Dermis blood vessel endothelial cell (primary cell): Measurements from ENCODE around the gene FFAR2. TPM values are rescaled to one million over a fixed set of nuclear protein-coding genes. Genes with fewer than 3 reads are reported as not detected.
A peak's percentile ranks its signal among the peaks of the same experiment; 100 is the strongest.
"Not testable (repeated sequence)": the region's sequence is repeated elsewhere in the genome, so short reads cannot be mapped to it uniquely, and the experiment has no call there.

Source experiments
- DNase-seq: peaks from one replicate; pipeline ENCODE4 v3.0.0; 2010
- total RNA-seq: library from RNA; depleted of rRNA; stranded (reverse); fragments of >200 nt; gene quantifications from 2 replicates; pipeline ENCODE4 v1.2.3, GENCODE V29; 2014

FFAR2 gene
- not detected in 2 replicates for total RNA-seq

DNA sequence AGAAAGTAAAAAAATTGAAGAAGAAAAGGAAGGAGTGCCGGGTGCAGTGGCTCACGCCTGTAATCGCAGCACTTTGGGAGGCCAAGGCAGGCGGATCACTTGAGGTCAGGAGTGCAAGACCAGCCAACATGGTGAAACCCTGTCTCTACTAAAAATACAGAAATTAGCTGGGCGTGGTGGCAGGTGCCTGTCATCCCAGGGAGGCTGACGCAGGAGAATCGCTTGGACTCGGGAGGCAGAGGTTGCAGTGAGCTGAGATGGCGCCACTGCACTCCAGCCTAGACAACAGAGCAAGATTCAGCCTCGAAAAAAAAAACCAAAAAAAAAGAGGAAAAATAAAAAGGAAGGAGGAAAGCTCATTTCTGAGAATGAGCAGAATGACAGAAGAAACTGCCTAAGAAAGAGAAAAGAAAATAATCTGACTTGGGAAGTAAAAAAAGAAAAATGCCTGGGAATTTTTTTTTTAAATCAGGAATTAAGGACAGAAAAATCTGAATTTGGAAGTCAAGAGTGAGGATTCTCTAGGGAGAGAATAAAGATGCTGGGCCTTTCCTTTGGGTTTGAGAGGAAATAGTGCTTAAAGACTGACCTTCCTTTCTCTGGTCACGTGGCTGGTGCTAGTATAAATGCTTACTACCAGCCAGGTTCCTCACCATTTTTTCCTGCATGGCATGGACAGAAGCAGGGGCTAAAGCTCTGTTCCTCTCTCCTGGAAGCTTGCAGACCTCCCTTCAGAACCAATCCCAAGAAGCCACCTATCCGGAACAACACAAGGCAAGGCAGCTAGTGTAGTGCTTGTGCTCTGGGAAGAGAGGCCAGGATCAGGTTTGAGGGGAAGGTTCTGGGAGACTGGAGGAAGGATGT, at the start of gene FFAR2:
Gene FFAR2 (plus strand): TSS at position 652 of the 864 bp plus-strand sequence. CDS start 1,458 bp downstream, outside the sequence.
- DNase-seq = no peak

GRCh38 chr19:35398570-35398969, 49.5 kb upstream of the FFAR2 start:
- DNase-seq = no peak

- no peak for DNase-seq
Observed at GRCh38 chr19:35399231-35399630, 48.8 kb upstream of the FFAR2 start.

- no peak for DNase-seq
Observed at GRCh38 chr19:35399948-35400772, 47.9 kb upstream of the FFAR2 start.

GRCh38 chr19:35400773-35401100, 47.3 kb upstream of the FFAR2 start:
- DNase-seq = no peak

DNA sequence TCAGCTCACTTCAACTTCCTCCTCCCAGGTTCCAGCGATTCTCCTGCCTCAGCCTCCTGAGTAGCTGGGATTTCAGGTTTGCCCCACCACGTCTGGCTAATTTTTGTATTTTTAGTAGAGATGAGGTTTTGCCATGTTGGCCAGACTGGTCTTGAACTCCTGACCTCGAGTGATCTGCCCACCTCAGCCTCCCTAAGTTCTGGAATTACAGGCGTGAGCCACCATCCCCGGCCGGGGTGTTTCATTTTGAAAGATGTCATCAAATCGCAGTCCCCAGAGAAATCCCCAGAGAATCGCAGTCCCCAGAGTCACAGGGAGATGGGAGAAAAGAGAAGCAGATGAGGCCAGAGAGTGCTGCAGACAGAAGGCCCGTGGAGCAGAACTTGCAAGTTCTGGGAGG, 46.6 kb upstream of the FFAR2 start:
- DNase-seq = not testable (repeated sequence)

DNA sequence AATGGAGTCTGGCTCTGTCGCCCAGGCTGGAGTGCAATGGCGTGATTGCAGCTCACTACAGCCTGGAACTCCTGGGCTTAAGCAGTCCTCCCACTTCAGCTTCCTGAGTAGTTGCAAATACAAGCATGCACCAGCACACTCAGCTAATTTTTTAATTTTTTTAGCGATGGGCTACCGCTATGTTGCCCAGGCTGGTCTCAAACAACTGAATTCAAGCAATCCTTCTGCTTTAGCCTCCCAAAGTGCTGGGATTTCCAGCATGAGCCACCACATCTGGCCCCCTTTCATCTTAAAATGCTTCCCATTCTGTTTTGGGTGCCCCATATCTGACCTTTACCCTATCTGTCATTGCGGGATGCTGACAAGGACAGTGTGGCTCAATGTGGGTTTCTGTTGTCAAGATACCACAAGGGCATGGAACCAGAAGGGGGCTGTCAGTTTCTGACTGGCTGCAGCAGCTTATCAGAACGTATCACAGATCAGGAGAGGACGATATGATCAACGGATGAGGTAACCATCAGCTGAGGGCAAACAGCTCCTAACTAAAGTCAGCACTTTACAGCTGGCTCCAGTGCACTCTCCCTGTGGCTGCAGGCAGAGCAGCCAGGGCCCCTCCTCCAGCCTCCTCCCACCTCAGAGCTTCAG, 44.8 kb upstream of the FFAR2 start:
- DNase-seq = no peak

GRCh38 chr19:35404879-35405622, 43.0 kb upstream of the FFAR2 start:
- DNase-seq = peak; percentile 1

GRCh38 chr19:35407619-35408018, 40.4 kb upstream of the FFAR2 start:
- no peak for DNase-seq

- DNase-seq = no peak
Observed at GRCh38 chr19:35408284-35409171, 39.5 kb upstream of the FFAR2 start.

- no peak for DNase-seq
Observed at GRCh38 chr19:35409191-35409590, 38.9 kb upstream of the FFAR2 start.

- DNase-seq = no peak
Observed at GRCh38 chr19:35410487-35410886, 37.6 kb upstream of the FFAR2 start.

DNA sequence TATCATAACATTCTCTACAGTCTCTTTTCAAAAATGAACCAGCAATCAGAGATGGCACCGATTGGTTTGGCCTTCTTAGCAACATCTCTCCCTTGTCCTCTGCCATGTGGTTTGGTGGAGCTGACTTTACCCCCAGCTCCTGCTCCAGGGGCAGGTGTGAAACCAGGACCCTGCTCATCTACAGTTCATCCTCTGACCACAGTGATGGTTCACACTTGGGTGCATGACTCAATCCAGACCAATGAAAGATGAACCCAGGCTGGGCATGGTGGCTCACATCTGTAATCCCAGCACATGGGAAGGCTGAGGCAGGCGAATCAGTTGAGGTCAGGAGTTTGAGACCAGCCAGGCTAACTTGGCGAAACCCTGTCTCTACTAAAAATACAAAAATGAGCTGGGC, 33.6 kb upstream of the FFAR2 start:
- no peak for DNase-seq

GRCh38 chr19:35416331-35416730, 31.7 kb upstream of the FFAR2 start:
- DNase-seq = no peak

GRCh38 chr19:35417278-35417677, 30.8 kb upstream of the FFAR2 start:
- DNase-seq = no peak

GRCh38 chr19:35417713-35418534, 30.1 kb upstream of the FFAR2 start:
- DNase-seq = no peak

DNA sequence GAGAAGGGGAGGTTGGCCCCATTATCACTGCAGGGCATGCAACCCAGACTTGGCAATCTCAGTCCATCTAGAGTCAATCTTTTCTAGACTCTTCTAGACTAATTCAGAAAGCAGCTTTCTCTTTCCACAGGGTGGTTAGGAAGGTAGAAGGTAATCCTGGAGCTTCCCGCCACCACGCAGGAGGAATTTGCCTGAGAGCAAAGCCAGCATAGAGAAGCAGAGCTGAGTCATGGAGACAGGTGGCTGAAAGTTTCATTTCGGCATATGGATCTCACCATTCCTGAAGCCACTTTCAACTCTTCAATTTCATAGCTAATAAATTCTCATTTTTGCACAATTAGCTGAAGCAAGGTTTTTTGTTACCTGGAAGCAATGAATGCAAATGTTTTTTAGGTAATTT, 29.0 kb upstream of the FFAR2 start:
- DNase-seq = no peak

DNA sequence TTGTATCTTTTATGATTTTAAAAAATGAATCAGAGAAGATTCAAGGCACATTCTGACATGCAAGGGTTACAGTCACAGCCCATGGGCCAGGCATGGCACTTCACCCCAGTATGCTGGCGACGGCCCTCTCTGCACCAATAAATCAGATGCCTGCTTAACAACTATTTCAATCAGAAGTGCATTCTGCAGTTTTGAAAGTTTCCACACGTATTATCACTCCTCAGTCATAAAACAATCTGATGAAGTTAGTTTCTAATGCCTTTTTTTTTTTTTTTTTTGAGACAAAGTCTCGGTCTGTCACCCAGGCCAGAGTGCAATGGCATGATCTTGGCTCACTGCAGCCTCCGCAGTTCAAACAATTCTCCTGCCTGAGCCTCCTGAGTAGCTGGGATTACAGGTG, 28.3 kb upstream of the FFAR2 start:
- no peak for DNase-seq

GRCh38 chr19:35421362-35421761, 26.7 kb upstream of the FFAR2 start:
- no peak for DNase-seq

DNA sequence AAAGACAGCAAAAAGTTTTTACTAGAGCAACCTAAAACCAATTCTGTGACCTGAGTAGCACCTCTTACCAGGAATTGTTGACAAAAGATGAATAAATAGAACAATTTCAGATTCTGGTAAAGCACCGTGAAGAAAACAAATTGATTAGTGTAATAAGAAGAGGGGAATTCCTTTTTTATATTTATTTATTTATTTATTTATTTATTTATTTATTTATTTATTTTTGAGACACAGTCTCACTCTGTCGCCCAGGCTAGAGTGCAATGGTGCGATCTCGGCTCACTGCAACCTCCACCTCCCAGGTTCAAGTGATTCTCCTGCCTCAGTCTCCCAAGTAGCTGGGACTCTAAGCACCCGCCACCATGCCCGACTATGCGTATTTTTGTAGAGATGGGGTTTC, 24.7 kb upstream of the FFAR2 start:
- not testable (repeated sequence) for DNase-seq

GRCh38 chr19:35425682-35426081, 22.4 kb upstream of the FFAR2 start:
- no peak for DNase-seq
